ENCODE results near the gene FBXO5.
"Not testable (repeated sequence)": the region's sequence is repeated elsewhere in the genome, so short reads cannot be mapped to it uniquely, and the experiment has no call there.

FBXO5 gene

DNA sequence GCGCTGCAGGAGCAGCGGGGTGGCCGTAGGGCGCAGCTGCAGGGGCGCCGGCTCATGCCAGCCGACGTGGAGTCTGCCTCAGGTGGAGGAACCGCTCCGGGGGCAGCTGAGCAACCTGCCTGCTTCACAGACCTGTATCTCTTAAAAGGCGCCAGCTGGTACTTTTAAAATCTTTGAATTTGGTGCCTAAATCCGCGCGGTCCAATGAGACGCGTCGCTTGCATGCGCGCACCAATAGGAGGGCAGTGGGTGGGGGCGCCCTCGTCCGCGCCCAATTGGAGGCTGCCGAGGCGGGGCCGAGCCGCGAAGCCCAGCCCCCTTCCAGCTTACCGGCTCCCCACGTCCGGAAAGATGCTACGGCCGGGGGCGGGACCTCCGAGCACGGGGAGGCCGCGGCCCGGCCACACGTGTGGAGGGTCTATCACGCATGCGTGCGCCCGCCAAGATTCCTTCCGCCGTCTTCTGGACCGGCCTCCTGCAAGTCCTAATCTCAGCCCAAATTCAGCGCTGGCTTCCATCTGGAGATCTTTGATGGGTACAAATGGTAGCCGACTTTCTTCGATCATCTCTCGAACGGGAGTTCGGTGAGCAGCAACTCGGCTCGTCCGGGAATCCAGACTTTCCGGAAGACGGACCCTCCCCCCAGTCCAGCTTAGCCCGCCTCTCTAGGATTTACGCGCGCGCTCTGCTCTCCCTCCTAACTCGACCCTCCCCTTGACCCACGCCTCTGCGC is at the start of gene FBXO5:
Gene FBXO5, minus strand, starts transcription at position 138 of the 733 bp plus-strand sequence. Its CDS starts 82 bp downstream, at position 56.
- peak; percentile 92 for DNase-seq

GRCh38 chr6:153032255-153032882 is 49.5 kb upstream of the FBXO5 start:
- DNase-seq = no peak

GRCh38 chr6:153031335-153031955 is 48.6 kb upstream of the FBXO5 start:
- no peak for DNase-seq

- no peak for DNase-seq
These were observed 46.1 kb upstream of the FBXO5 start for GRCh38 chr6:153028963-153029362.

- DNase-seq = no peak
These were observed 45.4 kb upstream of the FBXO5 start for GRCh38 chr6:153028286-153028685.

- no peak for DNase-seq
These were observed 44.6 kb upstream of the FBXO5 start for GRCh38 chr6:153027480-153027879.

DNA sequence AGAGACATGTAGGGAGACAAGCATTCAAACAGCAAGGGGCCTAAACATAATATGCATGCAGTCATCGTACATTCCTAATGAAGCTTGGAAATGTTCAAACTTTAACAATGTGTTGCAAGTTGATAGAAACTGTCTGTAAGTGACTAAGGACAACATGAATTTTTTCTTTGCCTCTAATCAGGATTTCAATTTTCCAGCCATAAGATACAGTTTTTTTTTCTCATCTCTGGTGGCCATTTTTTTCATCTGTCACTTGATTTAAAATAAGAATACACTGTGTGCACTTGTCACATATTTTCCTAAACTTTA is 41.8 kb upstream of the FBXO5 start:
- no peak for DNase-seq

- DNase-seq = no peak
These were observed 41.3 kb upstream of the FBXO5 start for GRCh38 chr6:153023977-153024708.

DNA sequence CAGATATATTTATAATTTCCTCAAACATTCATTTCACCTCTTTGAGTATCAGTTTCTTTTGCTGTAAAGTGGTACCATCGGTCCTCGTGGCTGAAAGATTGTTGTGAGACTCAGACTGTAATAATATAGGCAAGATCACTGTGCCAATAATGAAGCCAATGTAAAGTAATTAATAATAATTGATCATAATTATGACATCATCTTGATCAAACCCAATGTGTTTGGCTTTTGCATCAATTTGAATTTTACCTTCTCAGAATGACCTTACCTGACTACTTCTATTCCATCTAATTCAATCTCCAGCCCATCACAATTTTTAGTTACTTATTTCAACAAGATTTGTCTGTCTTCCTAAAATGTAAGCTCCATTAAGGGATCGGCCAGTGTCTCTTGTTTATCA is 35.5 kb upstream of the FBXO5 start:
- DNase-seq = no peak

DNA sequence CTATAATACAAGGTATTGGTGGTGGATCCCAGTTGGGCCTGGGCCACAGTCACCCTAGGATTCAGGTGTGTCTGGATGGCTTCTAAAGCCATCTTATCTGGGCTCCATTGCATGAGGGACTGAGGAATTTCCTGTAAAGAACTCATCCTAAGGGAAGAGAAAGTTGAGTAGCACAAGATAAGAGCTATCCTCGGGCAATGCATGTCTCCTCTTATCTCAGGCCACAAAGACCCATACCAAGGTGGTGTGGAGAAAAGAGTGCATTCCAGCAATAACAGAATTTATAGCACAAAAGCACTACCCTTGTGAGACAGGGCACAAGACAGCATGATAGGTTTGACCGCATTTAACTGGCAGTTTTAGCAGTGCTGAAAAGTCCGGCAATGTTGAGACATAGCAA is 34.0 kb upstream of the FBXO5 start:
- no peak for DNase-seq

DNA sequence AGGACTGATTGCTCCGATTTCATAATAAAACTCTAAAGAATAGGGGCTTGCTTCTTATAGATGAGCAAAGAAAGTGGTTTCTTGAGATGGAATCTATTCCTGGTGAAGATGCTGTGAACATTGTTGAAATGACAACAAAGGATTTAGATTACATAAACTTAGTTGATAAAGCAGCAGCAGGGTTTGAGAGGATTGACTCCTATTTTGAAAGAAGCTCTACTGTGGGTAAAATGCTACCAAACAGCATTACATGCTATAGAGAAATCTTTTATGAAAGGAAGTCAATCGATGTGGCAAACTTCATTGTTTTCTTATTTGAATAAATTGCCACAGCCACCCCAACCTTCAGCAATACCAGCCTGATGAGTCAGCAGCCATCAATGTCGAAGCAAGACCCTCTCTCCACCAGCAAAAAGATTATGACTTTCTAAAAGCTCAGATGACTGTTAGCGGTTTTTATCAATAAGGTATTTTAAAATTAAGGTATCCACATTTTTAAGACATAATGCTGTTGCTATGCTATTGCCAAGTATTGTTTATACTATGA is 32.3 kb upstream of the FBXO5 start:
- DNase-seq = no peak

DNA sequence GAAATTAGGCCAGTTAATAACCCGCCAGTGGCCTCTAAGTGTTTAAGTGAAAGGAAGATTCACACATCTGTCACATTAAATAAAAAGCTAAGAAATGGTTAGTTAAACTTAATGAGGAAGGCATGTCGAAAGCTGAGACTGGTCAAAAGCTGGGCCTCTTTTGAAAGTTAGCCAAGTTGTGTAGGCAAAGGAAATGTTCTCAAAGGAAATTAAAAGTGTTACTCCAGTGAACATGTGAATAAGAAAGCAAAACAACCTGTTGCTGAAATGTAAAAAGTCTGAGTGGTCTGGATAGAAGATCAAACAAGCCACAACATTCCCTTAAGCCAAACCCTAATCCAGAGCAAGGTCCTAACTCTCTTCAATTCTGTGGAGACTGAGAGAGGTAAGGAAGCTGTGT is 30.6 kb upstream of the FBXO5 start:
- no peak for DNase-seq

GRCh38 chr6:153012856-153013255 is 30.0 kb upstream of the FBXO5 start:
- DNase-seq = no peak

GRCh38 chr6:153003366-153003690 is 20.5 kb upstream of the FBXO5 start:
- no peak for DNase-seq

DNA sequence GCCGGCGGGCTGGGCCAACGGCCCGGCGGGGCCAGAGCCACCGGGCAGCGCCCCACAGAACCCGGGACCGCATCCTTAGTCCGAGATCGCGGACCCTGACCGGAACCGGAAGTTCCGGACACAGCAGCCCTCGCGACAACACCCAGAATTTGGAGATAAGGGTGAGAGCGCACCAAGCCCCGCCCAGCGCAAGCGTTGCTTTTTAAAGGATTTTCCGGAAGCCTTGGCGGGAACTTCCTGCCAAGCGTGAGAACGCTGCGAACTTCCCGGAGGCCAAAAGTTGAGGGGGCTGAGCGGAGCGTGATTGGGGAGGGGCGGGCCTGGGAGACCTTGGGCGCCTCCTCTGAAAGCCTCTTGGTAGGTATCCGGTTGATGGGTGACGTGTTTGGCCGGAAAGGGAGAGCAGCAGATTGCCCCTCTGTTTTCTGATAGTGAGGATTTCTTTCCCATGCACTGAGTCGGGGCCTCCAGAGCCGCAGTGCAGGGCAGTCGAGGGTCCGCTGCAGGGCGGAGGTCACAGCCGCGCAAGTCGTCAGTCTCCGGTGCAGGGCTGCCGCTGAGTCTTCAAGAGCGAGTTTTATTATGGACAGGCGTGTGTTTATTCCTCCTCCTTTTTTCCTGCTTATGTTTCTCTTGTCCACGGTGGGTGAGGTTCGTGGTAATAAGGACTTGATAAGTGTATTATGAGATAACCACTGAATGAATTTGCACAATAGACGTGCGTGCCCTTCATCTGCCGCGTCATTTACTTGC is 19.9 kb upstream of the FBXO5 start, which contains the start of gene MTRF1L:
Gene MTRF1L, minus strand, starts transcription at position 97 of the 753 bp plus-strand sequence. Its CDS starts 24 bp downstream, at position 73.
- DNase-seq = peak; percentile 83

- DNase-seq = no peak
These were observed 19.1 kb upstream of the FBXO5 start for GRCh38 chr6:153001767-153002612.

- DNase-seq = not testable (repeated sequence)
These were observed 17.9 kb upstream of the FBXO5 start for GRCh38 chr6:153000790-153001189.

- DNase-seq = no peak
These were observed 17.4 kb upstream of the FBXO5 start for GRCh38 chr6:153000243-153000642.

DNA sequence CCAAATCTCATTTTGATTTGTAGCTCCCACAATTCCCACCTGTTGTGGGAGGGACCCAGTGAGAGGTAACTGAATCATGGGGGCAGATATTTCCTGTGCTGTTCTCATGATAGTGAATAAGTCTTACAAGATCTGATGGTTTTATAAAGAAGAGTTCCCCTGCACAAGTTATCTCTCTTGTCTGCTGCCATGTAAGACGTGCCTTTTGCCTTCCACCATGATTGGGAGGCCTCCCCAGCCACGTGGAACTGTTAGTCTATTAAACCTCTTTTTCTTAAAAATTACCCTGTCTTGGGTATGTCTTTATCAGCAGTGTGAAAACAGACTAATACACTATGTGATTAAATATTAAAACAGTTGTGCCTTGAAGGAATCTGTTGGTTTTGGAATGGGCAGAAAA is 16.7 kb upstream of the FBXO5 start:
- DNase-seq = not testable (repeated sequence)

DNA sequence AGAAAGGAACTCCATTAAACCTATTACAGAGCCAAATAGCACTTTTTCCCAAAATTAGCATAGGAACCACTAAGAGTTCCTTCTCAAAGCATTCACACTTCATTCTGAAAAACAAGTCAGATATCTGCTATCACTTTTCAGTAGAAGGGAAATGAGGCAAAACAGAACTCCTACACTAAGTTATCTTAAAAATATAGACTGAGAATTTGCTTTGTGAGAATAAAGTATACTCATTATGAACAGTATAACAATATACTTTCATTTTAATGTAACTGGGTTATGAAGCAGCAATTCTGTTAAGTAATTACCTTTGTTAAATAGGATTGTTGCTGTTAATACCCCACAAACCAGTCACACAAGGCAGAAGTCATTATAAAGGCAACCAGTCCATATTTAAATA is 11.0 kb upstream of the FBXO5 start:
- DNase-seq = no peak

DNA sequence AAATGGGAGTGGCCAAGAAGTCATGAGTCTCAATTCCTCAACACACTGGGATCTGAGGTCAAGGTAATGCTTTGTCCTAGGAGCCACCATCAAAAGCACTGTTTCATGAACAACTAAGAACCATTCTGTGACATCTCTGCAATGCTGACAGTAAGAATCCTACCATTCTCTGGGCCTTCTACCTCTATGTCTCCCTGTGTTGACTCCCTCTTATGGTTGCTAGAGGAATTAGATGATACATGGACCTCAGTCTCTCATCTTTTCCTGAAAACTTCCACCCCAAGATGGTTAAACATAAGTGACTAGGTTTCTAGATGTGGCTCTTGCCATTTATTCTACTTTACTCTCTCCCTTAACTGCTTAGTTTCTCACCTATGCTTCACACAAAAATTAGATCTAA is 10.6 kb upstream of the FBXO5 start:
- DNase-seq = no peak

GRCh38 chr6:152986978-152987377 is 4.1 kb upstream of the FBXO5 start:
- DNase-seq = no peak

Data from GOT3 (cell line).